Gastrocnemius medialis (tissue), 4 donors: ENCODE results near the gene KCMF1. TPM values are rescaled to one million over a fixed set of nuclear protein-coding genes. Genes with fewer than 3 reads are reported as not detected.

ENCODE experiments used
- ATAC-seq, 2 donors: fragments of 150-250 bp; one replicate each; pipeline ENCODE4 v1.9.1; 2016
- DNase-seq, 2 donors: peaks; one replicate each; pipeline ENCODE4 v3.0.0-alpha.2; 2019
- H3K27ac ChIP-seq, 4 donors: fragments of 200-600 bp; sonication (generic); 1 replicate in 1 of 4; 2 replicates in 3 of 4; pipeline ENCODE4 v1.5.1; 2016 to 2018; ENCODE audit warnings: mild to moderate bottlenecking in 2 of 4, moderate library complexity in 1 of 4
- H3K27me3 ChIP-seq, 3 donors: fragments of 200-600 bp; sonication (generic) in 2 of 3; 1 replicate in 1 of 3; 2 replicates in 2 of 3; pipeline versions ENCODE4 v1.5.1 to v1.6.0; 2016 to 2019; ENCODE audit warnings: mild to moderate bottlenecking in 1 of 3, moderate library complexity in 1 of 3
- H3K36me3 ChIP-seq, 2 donors: fragments of 200-600 bp; sonication (generic) in 1 of 2; one replicate each; pipeline ENCODE4 v1.5.1; 2017 to 2018
- H3K4me1 ChIP-seq, 2 donors: fragments of 200-600 bp; sonication (generic) in 1 of 2; one replicate each; pipeline ENCODE4 v1.5.1; 2016 to 2017; ENCODE audit warnings: mild to moderate bottlenecking in 2 of 2
- H3K4me3 ChIP-seq, 4 donors: fragments of 200-600 bp; sonication (generic) in 3 of 4; 1 replicate in 1 of 4; 2 replicates in 3 of 4; pipeline ENCODE4 v1.5.1; 2016 to 2019; ENCODE audit warnings: mild to moderate bottlenecking in 2 of 4
- H3K9me3 ChIP-seq, 3 donors: fragments of 200-600 bp; sonication (generic) in 2 of 3; 1 replicate in 1 of 3; 2 replicates in 2 of 3; pipeline ENCODE4 v1.5.1; 2016 to 2019
- POLR2A ChIP-seq, 2 donors: fragments of 450-650 bp; IDR thresholded peaks; one replicate each; pipeline ENCODE4 v1.6.1; 2017; ENCODE audit warnings: antibody characterized with exemption in 2 of 2, mild to moderate bottlenecking in 2 of 2, moderate library complexity in 2 of 2
- in situ Hi-C, 4 donors: fragments of 200-750 bp; cut with MboI; loops; one replicate each; pipeline versions ENCODE4 v1.15.0 to v1.8.0; 2017; ENCODE audit warnings: low sequenced_read_pairs in 4 of 4
- intact Hi-C: fragments of 100-400 bp; cut with DNase I; formaldehyde crosslinking; loops from one replicate; pipeline ENCODE4 v1.15.1; 2023; ENCODE audit warnings: low total_unique reads
- total RNA-seq, 4 donors: library from RNA; depleted of rRNA; stranded (reverse); fragments of >200 nt; gene quantifications; one replicate each; pipeline versions ENCODE4 v1.1.0 to v1.2.3, GENCODE V29; 2016
- TF ChIP-seq, protein P1 (sequence below), 5 experiments: fragments of 450-650 bp in 3 of 5; fragments of 200-600 bp in 2 of 5; sonication (generic) in 2 of 5; IDR thresholded peaks in 4 of 5; conservative IDR thresholded peaks in 1 of 5; 1 replicate in 4 of 5; 2 replicates in 1 of 5; pipeline ENCODE4 v1.5.1; 2016 to 2019; ENCODE audit warnings: antibody characterized with exemption in 5 of 5, mild to moderate bottlenecking in 3 of 5, moderate library complexity in 3 of 5

KCMF1 gene
- total RNA-seq, 4 donors from 2014 or later = 158 to 178 (median 165) TPM

DNA sequence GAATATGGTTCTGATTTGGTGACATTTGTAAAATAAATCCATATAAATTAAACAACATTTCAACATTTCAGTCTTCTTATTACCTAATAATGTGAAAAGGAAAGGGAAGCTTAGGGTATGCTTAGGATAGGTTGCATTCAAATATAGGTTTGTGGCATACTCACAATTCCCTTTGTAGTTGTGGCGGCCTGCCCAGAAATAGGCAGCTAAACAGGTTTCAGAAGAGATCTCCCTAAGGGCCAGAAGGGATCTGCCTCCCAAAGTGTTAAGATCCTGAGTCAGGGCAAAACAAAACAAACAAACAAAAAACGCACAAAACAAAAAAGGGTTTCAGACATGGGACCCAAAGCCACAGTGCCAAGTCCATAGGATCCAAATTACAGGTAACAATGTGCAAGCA lies 120.9 kb downstream of the KCMF1 start:
- in situ Hi-C loops = no loop called here
- H3K27ac ChIP-seq = no peak overlapping the region
- H3K4me1 ChIP-seq = no peaks in the 10 kb centered on the region
- ATAC-seq (no peak), DNase-seq (no peak)
- no peak for TF ChIP-seq POLR2A (IDR thresholded peaks at IDR 0.05)
- TF ChIP-seq, protein P1, sequence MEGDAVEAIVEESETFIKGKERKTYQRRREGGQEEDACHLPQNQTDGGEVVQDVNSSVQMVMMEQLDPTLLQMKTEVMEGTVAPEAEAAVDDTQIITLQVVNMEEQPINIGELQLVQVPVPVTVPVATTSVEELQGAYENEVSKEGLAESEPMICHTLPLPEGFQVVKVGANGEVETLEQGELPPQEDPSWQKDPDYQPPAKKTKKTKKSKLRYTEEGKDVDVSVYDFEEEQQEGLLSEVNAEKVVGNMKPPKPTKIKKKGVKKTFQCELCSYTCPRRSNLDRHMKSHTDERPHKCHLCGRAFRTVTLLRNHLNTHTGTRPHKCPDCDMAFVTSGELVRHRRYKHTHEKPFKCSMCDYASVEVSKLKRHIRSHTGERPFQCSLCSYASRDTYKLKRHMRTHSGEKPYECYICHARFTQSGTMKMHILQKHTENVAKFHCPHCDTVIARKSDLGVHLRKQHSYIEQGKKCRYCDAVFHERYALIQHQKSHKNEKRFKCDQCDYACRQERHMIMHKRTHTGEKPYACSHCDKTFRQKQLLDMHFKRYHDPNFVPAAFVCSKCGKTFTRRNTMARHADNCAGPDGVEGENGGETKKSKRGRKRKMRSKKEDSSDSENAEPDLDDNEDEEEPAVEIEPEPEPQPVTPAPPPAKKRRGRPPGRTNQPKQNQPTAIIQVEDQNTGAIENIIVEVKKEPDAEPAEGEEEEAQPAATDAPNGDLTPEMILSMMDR (IDR thresholded peaks at IDR 0.05 in 4 of 5, conservative IDR thresholded peaks at IDR 0.05 in 1 of 5) = no peak
- intact Hi-C loops = no loop called here
- H3K4me3 ChIP-seq = no peak overlapping the region
- H3K27me3 ChIP-seq = peaks cover 0 to 8% (median 0%) of the 10 kb centered on the region in 3 donors
- peaks cover 0 to 7% (median 0%) of the 10 kb centered on the region in 3 donors for H3K9me3 ChIP-seq
- no peaks in the 10 kb centered on the region for H3K36me3 ChIP-seq

DNA sequence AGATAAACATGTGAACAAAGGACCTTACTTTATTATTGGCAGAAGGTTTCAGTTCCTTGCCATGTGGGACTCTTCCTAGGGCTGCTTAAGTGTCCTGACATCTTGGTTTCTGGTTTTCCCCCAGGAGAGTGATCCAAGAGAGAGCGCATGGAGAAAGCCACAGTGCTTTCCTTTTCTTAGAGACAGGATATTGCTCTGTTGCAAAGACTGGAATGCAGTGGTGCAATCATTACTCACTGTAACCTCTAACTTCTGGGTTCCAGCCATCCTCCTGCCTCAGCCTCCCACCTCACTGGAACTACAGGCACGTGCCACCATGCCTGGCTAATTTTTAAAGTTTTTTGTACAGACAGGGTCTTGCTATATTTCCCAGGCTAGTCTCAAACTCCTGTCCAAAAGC lies 124.1 kb downstream of the KCMF1 start:
- H3K27me3 ChIP-seq = peaks cover 0 to 4% (median 0%) of the 10 kb centered on the region in 3 donors
- H3K4me3 ChIP-seq = no peak overlapping the region
- no peaks in the 10 kb centered on the region for H3K4me1 ChIP-seq
- no peak for DNase-seq
- intact Hi-C loops (no loop called here), in situ Hi-C loops (no loop called here)
- TF ChIP-seq POLR2A (IDR thresholded peaks at IDR 0.05) = no peak
- TF ChIP-seq, protein P1 (IDR thresholded peaks at IDR 0.05 in 4 of 5, conservative IDR thresholded peaks at IDR 0.05 in 1 of 5) = no peak
- H3K27ac ChIP-seq = no peak overlapping the region
- no peaks in the 10 kb centered on the region for H3K36me3 ChIP-seq
- peaks cover 0 to 7% (median 0%) of the 10 kb centered on the region in 3 donors for H3K9me3 ChIP-seq
- ATAC-seq = no peak

DNA sequence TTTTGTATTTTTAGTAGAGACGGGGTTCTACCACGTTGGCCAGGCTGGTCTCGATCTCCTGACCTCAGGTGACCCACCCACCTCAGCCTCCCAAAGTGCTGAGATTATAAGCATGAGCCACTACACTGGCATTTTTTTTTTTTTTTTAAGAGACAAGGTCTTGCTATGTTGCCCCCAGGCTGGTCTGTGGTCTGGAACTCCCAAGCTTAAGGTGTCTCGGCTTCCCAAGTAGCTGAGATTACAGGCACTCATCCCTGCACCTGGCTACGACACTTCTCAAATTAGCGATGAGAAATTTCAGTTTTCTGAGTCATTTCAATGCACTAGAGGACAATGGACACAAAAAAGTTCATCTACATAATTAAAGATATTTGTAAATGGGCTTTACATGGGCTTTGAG lies 125.7 kb downstream of the KCMF1 start:
- intact Hi-C loops (no loop called here), in situ Hi-C loops (no loop called here)
- H3K27ac ChIP-seq = no peak overlapping the region
- H3K27me3 ChIP-seq = no peaks in the 10 kb centered on the region
- ATAC-seq = no peak
- no peak for DNase-seq
- no peaks in the 10 kb centered on the region for H3K36me3 ChIP-seq
- H3K9me3 ChIP-seq = peaks cover 0 to 7% (median 0%) of the 10 kb centered on the region in 3 donors
- TF ChIP-seq, protein P1 (IDR thresholded peaks at IDR 0.05 in 4 of 5, conservative IDR thresholded peaks at IDR 0.05 in 1 of 5) = no peak
- no peak for TF ChIP-seq POLR2A (IDR thresholded peaks at IDR 0.05)
- no peak overlapping the region for H3K4me3 ChIP-seq
- H3K4me1 ChIP-seq = no peaks in the 10 kb centered on the region

DNA sequence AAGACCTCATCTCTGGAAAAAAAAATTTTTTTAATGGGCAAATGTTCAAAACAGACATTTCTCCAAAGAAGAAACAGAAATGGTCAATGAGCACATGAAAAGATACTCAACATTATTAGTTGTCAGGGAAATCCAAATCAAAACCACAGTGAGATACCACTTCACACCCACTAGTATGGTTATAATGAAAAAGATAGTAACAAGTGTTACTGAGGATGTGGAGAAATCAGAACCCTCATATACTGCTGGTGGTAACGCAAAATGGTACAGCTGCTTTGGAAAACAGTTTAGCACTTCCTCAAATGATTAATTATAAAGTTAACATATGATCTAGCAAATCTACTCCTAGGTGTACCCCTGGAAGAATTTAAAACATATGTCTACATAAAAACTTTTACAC lies 133.3 kb downstream of the KCMF1 start:
- Histone ChIP-seq H3K4me1 (no peaks in the 10 kb centered on the region), H3K27ac (no peak overlapping the region), H3K36me3 (no peaks in the 10 kb centered on the region), H3K9me3 (no peaks in the 10 kb centered on the region), H3K4me3 (no peak overlapping the region), H3K27me3 (no peaks in the 10 kb centered on the region)
- intact Hi-C loops = no loop called here
- ATAC-seq (no peak), DNase-seq (no peak)
- in situ Hi-C loops = no loop called here
- TF ChIP-seq, protein P1 (IDR thresholded peaks at IDR 0.05 in 4 of 5, conservative IDR thresholded peaks at IDR 0.05 in 1 of 5) = no peak
- TF ChIP-seq POLR2A (IDR thresholded peaks at IDR 0.05) = no peak
